Keratinocyte (primary cell): ENCODE results near the gene NECTIN3. TPM values are rescaled to one million over a fixed set of nuclear protein-coding genes. Genes with fewer than 3 reads are reported as not detected.

Source experiments
- DNase-seq: peaks from one replicate; pipeline ENCODE4 v3.0.0-alpha.2; 2011; ENCODE audit warnings: low read depth, missing footprints, low spot score
- FAIRE-seq: peaks from 2 replicates; lab custom pipeline; 2011; peaks lifted over from hg19 to GRCh38; lab: Jason Lieb, UNC
- H2AFZ ChIP-seq: 2 replicates; pipeline ENCODE4 v1.6.0; 2012; ENCODE audit warnings: low read length, control low read depth, inconsistent platforms; ENCODE audit not compliant: control insufficient read depth
- H3K27ac ChIP-seq: 2 replicates; pipeline ENCODE4 v1.5.1; 2011; ENCODE audit warnings: low read length; ENCODE audit not compliant: control insufficient read depth, insufficient read depth
- H3K27me3 ChIP-seq: 3 replicates; pipeline ENCODE4 v1.6.0; 2011; ENCODE audit warnings: low read length; ENCODE audit not compliant: control insufficient read depth, insufficient read depth; ENCODE audit errors: extremely low read depth
- H3K36me3 ChIP-seq, 2 experiments: 2 replicates in 1 of 2; 3 replicates in 1 of 2; pipeline ENCODE4 v1.5.1; 2011; ENCODE audit warnings: low read length in 2 of 2, mild to moderate bottlenecking in 1 of 2; ENCODE audit not compliant: control insufficient read depth in 2 of 2, insufficient read depth in 2 of 2; ENCODE audit errors: extremely low read depth in 1 of 2
- H3K4me1 ChIP-seq: 3 replicates; pipeline ENCODE4 v1.5.1; 2011; ENCODE audit warnings: low read length; ENCODE audit not compliant: control insufficient read depth, insufficient read depth; ENCODE audit errors: extremely low read depth
- H3K4me2 ChIP-seq: 3 replicates; pipeline ENCODE4 v1.6.0; 2011; ENCODE audit warnings: low read depth, low read length; ENCODE audit not compliant: control insufficient read depth, insufficient read depth; ENCODE audit errors: extremely low read depth
- H3K4me3 ChIP-seq, 3 experiments: fragments of 200-600 bp in 1 of 3; sonication (generic) in 1 of 3; 2 replicates in 2 of 3; 3 replicates in 1 of 3; pipeline ENCODE4 v1.5.1; 2011 to 2016; ENCODE audit warnings: low read length in 3 of 3, mild to moderate bottlenecking in 3 of 3, control low read depth in 2 of 3, inconsistent platforms in 1 of 3, low read depth in 1 of 3, mixed read lengths in 1 of 3, mixed run types in 1 of 3, moderate library complexity in 1 of 3; ENCODE audit not compliant: control insufficient read depth in 2 of 3, insufficient read depth in 2 of 3; ENCODE audit errors: extremely low read depth in 1 of 3
- H3K79me2 ChIP-seq: 2 replicates; pipeline ENCODE4 v1.6.0; 2012; ENCODE audit warnings: low read length; ENCODE audit not compliant: control insufficient read depth, insufficient read depth
- H3K9ac ChIP-seq: 3 replicates; pipeline ENCODE4 v1.6.0; 2011; ENCODE audit warnings: low read length; ENCODE audit not compliant: control insufficient read depth, insufficient read depth; ENCODE audit errors: extremely low read depth
- H3K9me1 ChIP-seq: 3 replicates; pipeline ENCODE4 v1.6.0; 2011; ENCODE audit warnings: low read length; ENCODE audit not compliant: control insufficient read depth, insufficient read depth; ENCODE audit errors: extremely low read depth
- H3K9me3 ChIP-seq: 2 replicates; pipeline ENCODE4 v1.5.1; 2012; ENCODE audit warnings: low read depth, low read length; ENCODE audit not compliant: control insufficient read depth
- H4K20me1 ChIP-seq: 3 replicates; pipeline ENCODE4 v1.6.0; 2011; ENCODE audit warnings: low read length; ENCODE audit not compliant: control insufficient read depth, insufficient read depth; ENCODE audit errors: extremely low read depth
- CTCF ChIP-seq, 3 experiments: IDR thresholded peaks in 1 of 3; conservative IDR thresholded peaks in 1 of 3; optimal IDR thresholded peaks in 1 of 3; 2 replicates in 2 of 3; 3 replicates in 1 of 3; pipeline versions ENCODE3 to v1.5.1; 2011; ENCODE audit warnings: low read length in 3 of 3, mild to moderate bottlenecking in 3 of 3, moderate library complexity in 2 of 3, control low read depth in 1 of 3, inconsistent platforms in 1 of 3; ENCODE audit not compliant: insufficient read depth in 2 of 3; ENCODE audit errors: extremely low read depth in 1 of 3
- EZH2 ChIP-seq: IDR thresholded peaks from one replicate; pipeline ENCODE4 v1.6.1; 2012; ENCODE audit warnings: inconsistent platforms, mild to moderate bottlenecking, low read length, moderate library complexity
- dilution Hi-C: fragments of 300-500 bp; cut with MboI; formaldehyde crosslinking; loops from one replicate; pipeline ENCODE4 v1.7.0; 2020; ENCODE audit warnings: low sequenced_read_pairs; ENCODE audit not compliant: extremely low pct_ligation_motif_present
- polyA plus RNA-seq, 5 experiments: library from polyadenylated mRNA; depleted of rRNA in 3 of 5; stranded (reverse) in 3 of 5; stranded (forward) in 1 of 5; unstranded in 1 of 5; fragments of >200 nt; gene quantifications; 1 replicate in 1 of 5; 2 replicates in 3 of 5; 3 replicates in 1 of 5; pipeline versions ENCODE4 v1.2.1 to v1.2.3, GENCODE V29; 2011 to 2012; ENCODE audit warnings: missing spikeins in 2 of 5, low read depth in 1 of 5, low replicate concordance in 1 of 5

NECTIN3 gene
- polyA plus RNA-seq, 1 donor (not counting 4 experiments of a cell fraction or from before 2014, with no cell fraction given), result 2.1 TPM

DNA sequence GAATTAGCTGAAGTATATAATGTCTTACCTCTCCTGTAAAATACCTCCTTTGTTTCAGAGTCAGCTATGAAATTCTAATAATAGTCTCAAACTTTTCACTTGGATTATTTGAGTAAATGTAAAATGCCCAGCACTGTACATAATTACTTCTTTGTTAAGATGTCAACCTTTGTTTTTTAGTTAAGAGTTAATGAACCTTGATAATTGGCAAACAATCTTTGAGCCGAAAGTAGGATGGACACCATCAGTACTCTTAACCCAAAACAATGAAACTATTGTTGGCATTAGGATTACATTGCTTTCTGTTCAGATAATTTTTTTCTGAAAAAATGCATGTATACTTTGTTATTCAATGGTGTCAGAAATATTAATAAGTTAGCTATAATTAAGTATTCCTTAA, 3.0 kb upstream of the NECTIN3 start:
- no peaks in the 10 kb centered on the region for H3K9me3 ChIP-seq
- TF ChIP-seq CTCF (optimal IDR thresholded peaks at IDR 0.05 in 1 of 3, IDR thresholded peaks at IDR 0.05 in 1 of 3, conservative IDR thresholded peaks at IDR 0.05 in 1 of 3; ENCODE audit: extremely low read depth in 1 of 3, insufficient read depth in 2 of 3, low read length in 3 of 3), result no peak
- no peak for TF ChIP-seq EZH2
- no peaks in the 10 kb centered on the region for H3K79me2 ChIP-seq
- no peaks in the 10 kb centered on the region for H3K4me1 ChIP-seq
- H3K4me2 ChIP-seq, result no peak overlapping the region
- H3K27me3 ChIP-seq, result peaks cover 26% of the 10 kb centered on the region
- dilution Hi-C loops, result no loop called here
- FAIRE-seq, result no peak
- no peak overlapping the region for H2AFZ ChIP-seq
- no peak overlapping the region for H3K27ac ChIP-seq
- no peak overlapping the region for H3K9ac ChIP-seq
- H3K36me3 ChIP-seq, result no peaks in the 10 kb centered on the region
- no peak for DNase-seq
- H4K20me1 ChIP-seq, result no peaks in the 10 kb centered on the region
- H3K4me3 ChIP-seq, result no peak overlapping the region
- no peaks in the 10 kb centered on the region for H3K9me1 ChIP-seq

DNA sequence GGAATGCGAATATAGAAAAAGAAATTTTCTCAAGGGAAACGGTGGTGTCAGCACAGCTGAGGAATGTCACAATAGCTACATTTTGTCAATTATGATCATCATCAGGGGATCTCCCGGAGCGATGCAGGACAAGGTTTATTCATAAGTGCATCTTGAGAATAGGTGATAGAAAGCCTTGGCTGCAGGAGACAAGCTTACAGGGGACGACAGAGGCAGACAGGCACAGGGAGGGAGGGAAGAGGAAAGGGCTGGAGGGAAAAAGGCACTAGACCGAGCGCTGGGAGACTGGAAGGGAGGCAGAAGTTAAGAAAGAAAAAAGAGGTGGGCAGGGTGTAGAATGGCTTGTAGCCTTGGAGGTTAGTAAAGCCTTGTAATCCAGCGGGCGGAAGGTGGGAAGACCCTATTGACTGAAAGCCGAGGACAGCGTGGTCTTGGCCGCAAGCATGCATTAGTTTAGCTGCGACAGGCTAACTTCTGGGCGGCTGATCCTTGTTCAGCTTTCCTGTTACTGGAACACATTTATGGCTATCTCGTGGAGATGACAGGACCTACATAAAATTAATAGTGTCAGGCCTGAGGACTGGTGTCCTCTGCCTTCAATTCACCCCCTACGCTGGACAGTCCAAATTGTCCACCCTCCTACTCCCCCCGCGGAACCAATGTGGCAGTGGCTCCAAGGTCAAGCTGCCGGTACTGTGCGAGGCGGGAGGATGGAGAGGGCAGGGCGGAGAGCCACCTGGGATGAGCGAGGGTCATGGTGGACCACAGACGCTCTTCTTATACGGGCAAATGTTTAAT, 1.4 kb upstream of the NECTIN3 start:
- H3K9ac ChIP-seq, result no peak overlapping the region
- H4K20me1 ChIP-seq, result no peaks in the 10 kb centered on the region
- peak; percentile 68 for TF ChIP-seq EZH2
- no peak for TF ChIP-seq CTCF (optimal IDR thresholded peaks at IDR 0.05 in 1 of 3, IDR thresholded peaks at IDR 0.05 in 1 of 3, conservative IDR thresholded peaks at IDR 0.05 in 1 of 3; ENCODE audit: extremely low read depth in 1 of 3, insufficient read depth in 2 of 3, low read length in 3 of 3)
- peaks cover 33% of the 10 kb centered on the region for H3K27me3 ChIP-seq
- FAIRE-seq (no peak), DNase-seq (no peak)
- H2AFZ ChIP-seq, result peak overlapping the region; percentile 8
- dilution Hi-C loops, result no loop called here
- no peak overlapping the region for H3K27ac ChIP-seq
- no peaks in the 10 kb centered on the region for H3K9me1 ChIP-seq
- peak overlapping the region in 2 of 3 experiments; percentile 55 to 67 for H3K4me3 ChIP-seq
- no peaks in the 10 kb centered on the region for H3K79me2 ChIP-seq
- peak overlapping the region; percentile 73 for H3K4me2 ChIP-seq
- H3K4me1 ChIP-seq, result no peaks in the 10 kb centered on the region
- no peaks in the 10 kb centered on the region for H3K36me3 ChIP-seq
- no peaks in the 10 kb centered on the region for H3K9me3 ChIP-seq
